Panc1 (cell line): ENCODE results near the gene ACSBG1.

ENCODE experiments used
- SIN3A ChIP-seq: IDR thresholded peaks from 2 replicates; pipeline ENCODE4 v1.6.1; 2012; ENCODE audit warnings: low read depth, mild to moderate bottlenecking, low read length, moderate library complexity, borderline replicate concordance; ENCODE audit not compliant: insufficient read depth
- TF ChIP-seq, protein P1 (sequence below): fragments of 450-650 bp; IDR thresholded peaks from 2 replicates; pipeline ENCODE4 v1.5.1; 2017; ENCODE audit warnings: mild to moderate bottlenecking

DNA sequence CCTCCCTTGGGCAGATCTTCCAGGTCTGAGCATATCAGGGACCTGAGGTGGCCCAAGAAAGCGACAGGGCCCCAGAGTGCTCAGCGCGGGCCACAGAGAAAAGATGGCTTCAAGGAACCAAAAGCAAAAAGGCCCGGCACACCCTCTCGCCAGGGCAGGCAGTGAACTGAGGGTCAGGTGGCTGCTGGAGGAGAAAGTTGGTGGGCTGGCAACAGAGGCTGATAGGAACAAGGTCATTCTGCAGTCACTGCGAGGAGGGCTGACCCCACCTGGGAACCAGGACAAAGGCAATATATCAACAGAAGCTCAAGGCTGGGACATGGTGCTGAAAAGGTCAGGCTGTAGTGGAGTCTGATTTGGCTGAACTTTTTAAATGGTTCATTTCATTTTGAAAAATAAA is 2.8 kb upstream of the ACSBG1 start:
- TF ChIP-seq, protein P1, sequence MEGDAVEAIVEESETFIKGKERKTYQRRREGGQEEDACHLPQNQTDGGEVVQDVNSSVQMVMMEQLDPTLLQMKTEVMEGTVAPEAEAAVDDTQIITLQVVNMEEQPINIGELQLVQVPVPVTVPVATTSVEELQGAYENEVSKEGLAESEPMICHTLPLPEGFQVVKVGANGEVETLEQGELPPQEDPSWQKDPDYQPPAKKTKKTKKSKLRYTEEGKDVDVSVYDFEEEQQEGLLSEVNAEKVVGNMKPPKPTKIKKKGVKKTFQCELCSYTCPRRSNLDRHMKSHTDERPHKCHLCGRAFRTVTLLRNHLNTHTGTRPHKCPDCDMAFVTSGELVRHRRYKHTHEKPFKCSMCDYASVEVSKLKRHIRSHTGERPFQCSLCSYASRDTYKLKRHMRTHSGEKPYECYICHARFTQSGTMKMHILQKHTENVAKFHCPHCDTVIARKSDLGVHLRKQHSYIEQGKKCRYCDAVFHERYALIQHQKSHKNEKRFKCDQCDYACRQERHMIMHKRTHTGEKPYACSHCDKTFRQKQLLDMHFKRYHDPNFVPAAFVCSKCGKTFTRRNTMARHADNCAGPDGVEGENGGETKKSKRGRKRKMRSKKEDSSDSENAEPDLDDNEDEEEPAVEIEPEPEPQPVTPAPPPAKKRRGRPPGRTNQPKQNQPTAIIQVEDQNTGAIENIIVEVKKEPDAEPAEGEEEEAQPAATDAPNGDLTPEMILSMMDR, result no peak
- TF ChIP-seq SIN3A, result no peak
